GM18867 (cell line): ENCODE data around the gene PITRM1.

Experiments used
- ATAC-seq: cut with Tn5 transposase; IDR thresholded peaks from one replicate; pipeline ENCODE4 v1.9.1; 2021; ENCODE audit warnings: mild to moderate bottlenecking, moderate library complexity; ENCODE audit not compliant: unreplicated experiment

PITRM1 gene

GRCh38 chr10:3140280-3140679, 32.3 kb downstream of the PITRM1 start:
- no peak for ATAC-seq

GRCh38 chr10:3139216-3139910, 33.2 kb downstream of the PITRM1 start:
- no peak for ATAC-seq

GRCh38 chr10:3137958-3138726, 34.4 kb downstream of the PITRM1 start:
- no peak for ATAC-seq

GRCh38 chr10:3136763-3137611, 35.6 kb downstream of the PITRM1 start:
- ATAC-seq = no peak

- no peak for ATAC-seq
Observed at GRCh38 chr10:3136336-3136735, 36.2 kb downstream of the PITRM1 start.

GRCh38 chr10:3135006-3135405, 37.6 kb downstream of the PITRM1 start:
- no peak for ATAC-seq

GRCh38 chr10:3133948-3134347, 38.6 kb downstream of the PITRM1 start:
- no peak for ATAC-seq

- no peak for ATAC-seq
Observed at GRCh38 chr10:3132036-3133025, 40.3 kb downstream of the PITRM1 start.

GRCh38 chr10:3131098-3131497, 41.5 kb downstream of the PITRM1 start:
- no peak for ATAC-seq

- no peak for ATAC-seq
Observed at GRCh38 chr10:3129581-3130340, 42.8 kb downstream of the PITRM1 start.

GRCh38 chr10:3128379-3129130, 44.0 kb downstream of the PITRM1 start:
- ATAC-seq = no peak

- no peak for ATAC-seq
Observed at GRCh38 chr10:3127921-3128320, 44.7 kb downstream of the PITRM1 start.

- no peak for ATAC-seq
Observed at GRCh38 chr10:3126741-3127346, 45.7 kb downstream of the PITRM1 start.

- no peak for ATAC-seq
Observed at GRCh38 chr10:3126249-3126648, 46.3 kb downstream of the PITRM1 start.

- no peak for ATAC-seq
Observed at GRCh38 chr10:3125527-3126170, 46.9 kb downstream of the PITRM1 start.

GRCh38 chr10:3124412-3125175, 48.0 kb downstream of the PITRM1 start:
- ATAC-seq = no peak
